Neural progenitor cell (in vitro differentiated cells): ENCODE measurements around the gene NCAM1. TPM values are rescaled to one million over a fixed set of nuclear protein-coding genes. Genes with fewer than 3 reads are reported as not detected.

Experiments used
- DNase-seq: peaks from one replicate; pipeline ENCODE4 v3.0.0-alpha.2; 2016; ENCODE audit warnings: low spot score
- H2AFZ ChIP-seq: fragments of 200-600 bp; sonication (generic); replicated peaks from 2 replicates; pipeline ENCODE4 v1.6.1; 2016; ENCODE audit warnings: antibody characterized with exemption
- H3F3A ChIP-seq: fragments of 200-600 bp; sonication (generic); 2 replicates; pipeline ENCODE4 v1.6.1; 2016; ENCODE audit warnings: antibody characterized with exemption, low read depth
- H3K27ac ChIP-seq: fragments of 200-600 bp; sonication (generic); 2 replicates; pipeline ENCODE4 v1.5.1; 2016; ENCODE audit warnings: mild to moderate bottlenecking
- H3K27me3 ChIP-seq: fragments of 200-600 bp; sonication (generic); 2 replicates; pipeline ENCODE4 v1.6.1; 2016; ENCODE audit warnings: mild to moderate bottlenecking, moderate library complexity
- H3K36me3 ChIP-seq: fragments of 200-600 bp; sonication (generic); 2 replicates; pipeline ENCODE4 v1.5.1; 2016
- H3K4me1 ChIP-seq: fragments of 200-600 bp; sonication (generic); 2 replicates; pipeline ENCODE4 v1.6.1; 2016; ENCODE audit warnings: mixed run types
- H3K4me2 ChIP-seq: fragments of 200-600 bp; sonication (generic); 2 replicates; pipeline ENCODE4 v1.6.1; 2016
- H3K4me3 ChIP-seq: fragments of 200-600 bp; sonication (generic); 2 replicates; pipeline ENCODE4 v1.5.1; 2016
- H3K79me2 ChIP-seq: fragments of 200-600 bp; sonication (generic); 2 replicates; pipeline ENCODE4 v1.6.1; 2016; ENCODE audit warnings: low read depth
- H3K9ac ChIP-seq: fragments of 200-600 bp; sonication (generic); 2 replicates; pipeline ENCODE4 v1.6.1; 2016
- H3K9me3 ChIP-seq: fragments of 200-600 bp; sonication (generic); 2 replicates; pipeline ENCODE4 v1.5.1; 2016; ENCODE audit warnings: low read depth
- H4K20me1 ChIP-seq: fragments of 200-600 bp; sonication (generic); 2 replicates; pipeline ENCODE4 v1.6.1; 2016; ENCODE audit warnings: low read depth
- H3K27ac Mint-ChIP-seq: 3 replicates; pipeline ENCODE4 v1.8.0; 2021; ENCODE audit warnings: mixed read lengths
- H3K27me3 Mint-ChIP-seq: 2 replicates; pipeline ENCODE4 v1.8.0; 2022; ENCODE audit warnings: low read depth, mild to moderate bottlenecking, inconsistent platforms, moderate library complexity, mixed read lengths; ENCODE audit not compliant: insufficient read depth
- H3K36me3 Mint-ChIP-seq: 3 replicates; pipeline ENCODE4 v1.8.0; 2021; ENCODE audit warnings: mixed read lengths
- H3K4me1 Mint-ChIP-seq: 3 replicates; pipeline ENCODE4 v1.8.0; 2021; ENCODE audit warnings: mixed read lengths
- H3K4me3 Mint-ChIP-seq: 3 replicates; pipeline ENCODE4 v1.8.0; 2021; ENCODE audit warnings: mild to moderate bottlenecking, moderate library complexity, mixed read lengths
- H3K9me3 Mint-ChIP-seq: 3 replicates; pipeline ENCODE4 v1.8.0; 2020; ENCODE audit warnings: mixed read lengths
- CTCF ChIP-seq: fragments of 200-600 bp; sonication (generic); IDR thresholded peaks from 2 replicates; pipeline ENCODE4 v1.5.1; 2017; ENCODE audit warnings: antibody characterized with exemption, mild to moderate bottlenecking
- EZH2 ChIP-seq: fragments of 200-600 bp; sonication (generic); IDR thresholded peaks from 2 replicates; pipeline ENCODE4 v1.6.1; 2017; ENCODE audit warnings: antibody characterized with exemption, mild to moderate bottlenecking, moderate library complexity
- EZH2phosphoT487 ChIP-seq: fragments of 200-600 bp; sonication (generic); IDR thresholded peaks from 2 replicates; pipeline ENCODE4 v1.6.1; 2017; ENCODE audit warnings: antibody characterized with exemption
- total RNA-seq: library from RNA; depleted of rRNA; stranded (reverse); fragments of >200 nt; gene quantifications from 2 replicates; pipeline ENCODE4 v1.2.3, GENCODE V29; 2015; ENCODE audit warnings: low replicate concordance

Gene NCAM1
- total RNA-seq, 1 donor from 2014 or later: 17.5 TPM

GRCh38 chr11:113159988-113160807, 199.0 kb downstream of the NCAM1 start:
- peaks cover 1% of the 10 kb centered on the region for H3K36me3 Mint-ChIP-seq

GRCh38 chr11:113160808-113161124, 199.5 kb downstream of the NCAM1 start:
- no peaks in the 10 kb centered on the region for H4K20me1 ChIP-seq
- no peak overlapping the region for H3K9ac ChIP-seq
- no peak overlapping the region for H3K4me2 ChIP-seq
- H3K4me1 ChIP-seq: peaks cover 18% of the 10 kb centered on the region
- peaks cover 1% of the 10 kb centered on the region for H3K36me3 Mint-ChIP-seq
- no peaks in the 10 kb centered on the region for H3K36me3 ChIP-seq
- no peaks in the 10 kb centered on the region for H3K27me3 ChIP-seq
- no peaks in the 10 kb centered on the region for H3F3A ChIP-seq
- no peaks in the 10 kb centered on the region for H3K9me3 ChIP-seq
- no peak overlapping the region for H2AFZ ChIP-seq
- no peak overlapping the region for H3K4me3 Mint-ChIP-seq
- no peaks in the 10 kb centered on the region for H3K27me3 Mint-ChIP-seq
- H3K4me3 ChIP-seq: no peak overlapping the region
- peaks cover 38% of the 10 kb centered on the region for H3K4me1 Mint-ChIP-seq
- no peak overlapping the region for H3K27ac Mint-ChIP-seq
- no peak overlapping the region for H3K27ac ChIP-seq
- DNase-seq: no peak
- no peaks in the 10 kb centered on the region for H3K79me2 ChIP-seq
- TF ChIP-seq CTCF (no peak), EZH2 (no peak), EZH2phosphoT487 (no peak)
- peaks cover 2% of the 10 kb centered on the region for H3K9me3 Mint-ChIP-seq

More at GRCh38 chr11:113159988-113160807, 199.0 kb downstream of the NCAM1 start:
- Mint-ChIP-seq H3K27ac (no peak overlapping the region), H3K27me3 (no peaks in the 10 kb centered on the region), H3K4me3 (no peak overlapping the region), H3K4me1 (peaks cover 38% of the 10 kb centered on the region), H3K9me3 (peaks cover 2% of the 10 kb centered on the region)
- Histone ChIP-seq H3K27me3 (no peaks in the 10 kb centered on the region), H2AFZ (no peak overlapping the region), H3K4me1 (peaks cover 18% of the 10 kb centered on the region), H3K27ac (no peak overlapping the region), H4K20me1 (no peaks in the 10 kb centered on the region), H3F3A (no peaks in the 10 kb centered on the region), H3K79me2 (no peaks in the 10 kb centered on the region), H3K36me3 (no peaks in the 10 kb centered on the region), H3K9ac (no peak overlapping the region), H3K4me2 (no peak overlapping the region), H3K9me3 (no peaks in the 10 kb centered on the region), H3K4me3 (no peak overlapping the region)
- peak; percentile 39 for DNase-seq
- TF ChIP-seq EZH2 (no peak), EZH2phosphoT487 (no peak), CTCF (no peak)

GRCh38 chr11:113161711-113162591, 200.7 kb downstream of the NCAM1 start:
- Histone ChIP-seq H3K27me3 (no peaks in the 10 kb centered on the region), H3K9ac (no peak overlapping the region), H3K4me2 (no peak overlapping the region), H3K4me3 (no peak overlapping the region), H4K20me1 (no peaks in the 10 kb centered on the region), H2AFZ (no peak overlapping the region), H3K79me2 (no peaks in the 10 kb centered on the region), H3K27ac (no peak overlapping the region), H3F3A (no peaks in the 10 kb centered on the region), H3K36me3 (no peaks in the 10 kb centered on the region), H3K9me3 (no peaks in the 10 kb centered on the region), H3K4me1 (peaks cover 18% of the 10 kb centered on the region)
- TF ChIP-seq CTCF (no peak), EZH2 (no peak), EZH2phosphoT487 (no peak)
- H3K9me3 Mint-ChIP-seq: peaks cover 2% of the 10 kb centered on the region
- no peak overlapping the region for H3K27ac Mint-ChIP-seq
- peaks cover 2% of the 10 kb centered on the region for H3K27me3 Mint-ChIP-seq
- H3K4me3 Mint-ChIP-seq: no peak overlapping the region
- peaks cover 40% of the 10 kb centered on the region for H3K4me1 Mint-ChIP-seq
- H3K36me3 Mint-ChIP-seq: peaks cover 1% of the 10 kb centered on the region
- no peak for DNase-seq
